NOMO-1 treated with DMSO at 0.1 percent for 48 hours (cell line): Measurements from ENCODE around the gene AANAT.
"Not testable (repeated sequence)": the region's sequence is repeated elsewhere in the genome, so short reads cannot be mapped to it uniquely, and the experiment has no call there.

Source experiments
- DNase-seq: peaks from one replicate; lab custom pipeline; 2025; ENCODE audit not compliant: unreplicated experiment; lab: John Stamatoyannopoulos, UW

The AANAT gene

DNA sequence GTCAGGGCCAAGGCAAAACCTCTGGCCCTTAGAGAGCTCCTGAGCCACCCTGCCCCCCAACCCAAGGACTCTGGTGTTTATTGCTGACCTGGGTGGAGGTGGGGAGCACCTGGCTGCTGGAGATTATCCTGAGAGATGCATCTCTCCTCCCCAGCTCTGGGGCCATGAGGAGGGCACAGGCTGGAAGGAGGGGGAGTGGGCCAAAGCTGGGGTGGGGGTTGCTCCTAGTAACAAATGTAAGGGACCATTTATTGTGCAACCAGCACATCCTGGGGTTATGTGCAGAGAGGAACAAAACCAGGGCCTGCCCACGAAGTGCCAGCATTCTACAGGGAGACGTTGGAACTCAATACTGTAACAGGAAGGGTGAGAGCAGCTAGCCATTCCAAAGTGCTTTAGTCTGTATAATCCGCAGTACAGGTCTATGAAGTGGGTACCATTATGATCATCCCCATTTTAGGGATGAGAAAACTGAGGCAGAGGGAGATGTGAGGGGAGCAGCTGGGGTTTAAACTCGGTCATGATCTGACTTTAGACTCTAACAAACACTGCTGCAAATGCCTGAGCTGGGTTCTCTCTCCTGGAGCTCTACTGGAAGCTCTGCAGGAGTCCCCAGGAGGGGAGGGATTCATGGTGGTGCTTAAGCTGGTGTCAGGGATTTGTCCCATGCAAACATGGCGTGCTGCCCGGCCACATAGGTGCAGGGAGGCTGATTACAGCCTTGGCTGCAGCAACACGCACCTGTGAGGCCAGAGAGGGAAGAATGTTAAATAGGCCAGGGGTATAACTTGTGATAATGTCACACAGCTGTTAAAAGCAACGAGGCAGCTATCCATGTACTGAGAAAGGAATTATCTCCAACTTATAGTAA lies 35.2 kb downstream of the AANAT start:
- no peak for DNase-seq

DNA sequence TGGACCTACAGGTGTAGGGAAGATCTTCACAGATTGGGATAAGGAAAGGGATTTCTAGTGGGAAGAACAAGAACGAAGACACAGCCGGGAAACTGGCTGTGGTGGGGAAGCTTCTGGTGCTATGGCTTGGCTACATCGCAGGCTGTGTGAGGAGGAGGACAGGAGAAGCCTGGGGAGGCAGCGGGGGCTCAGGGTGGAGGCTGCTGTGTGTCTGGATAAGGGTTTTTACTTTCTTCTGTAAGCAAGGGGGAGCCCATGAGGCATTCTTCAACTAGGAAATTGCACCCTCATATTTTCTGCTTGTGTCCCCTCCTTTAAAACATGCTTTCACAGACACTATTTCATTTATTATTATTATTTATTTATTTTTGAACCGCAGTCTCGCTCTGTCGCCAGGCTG lies 36.7 kb downstream of the AANAT start:
- DNase-seq, result no peak

DNA sequence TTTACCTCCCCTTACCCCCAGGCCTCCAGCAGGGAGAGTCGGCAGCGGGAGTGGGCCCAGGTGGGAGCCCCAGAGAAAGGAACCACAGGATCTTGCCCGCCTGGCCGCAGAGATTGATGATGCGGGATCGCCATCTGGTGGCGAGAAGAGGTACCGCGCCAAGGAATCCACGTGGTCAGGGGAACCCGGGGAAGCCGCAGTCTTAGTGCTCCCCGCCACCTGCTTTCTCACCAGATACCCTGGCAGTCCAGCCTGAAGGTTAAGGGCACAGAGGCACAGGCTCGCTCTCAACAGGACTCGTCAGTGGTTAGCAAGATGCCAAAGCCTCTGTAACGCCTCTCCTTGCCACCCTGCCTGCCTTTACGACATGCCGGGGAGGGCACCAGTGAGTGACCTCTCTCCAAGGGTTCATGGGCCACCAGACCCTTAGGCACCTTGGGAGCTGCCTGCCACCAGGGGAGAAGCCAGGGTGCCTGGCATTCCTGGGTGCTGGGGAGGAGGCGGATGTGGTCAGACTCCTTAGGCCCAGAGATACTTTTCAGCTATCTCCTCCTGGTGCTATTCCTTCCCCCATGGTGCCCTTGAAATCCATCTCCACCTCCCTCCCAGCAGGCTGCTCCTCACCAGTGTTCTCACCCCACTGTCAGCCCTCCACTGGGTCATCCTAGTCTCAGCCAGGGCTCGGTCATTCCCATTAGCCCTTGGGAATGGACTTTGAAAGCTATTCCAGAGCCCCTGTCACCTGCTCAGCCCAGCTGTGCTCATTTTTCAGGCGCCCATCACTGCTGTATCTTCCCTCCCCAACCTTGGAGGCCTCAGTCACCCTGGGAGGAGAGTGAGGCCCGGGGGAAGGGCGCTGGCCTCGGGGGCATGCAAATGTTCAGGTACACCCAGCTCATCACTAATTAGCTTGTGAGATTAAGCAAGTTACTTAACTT lies 39.3 kb downstream of the AANAT start:
- DNase-seq, result peak; percentile 58

DNA sequence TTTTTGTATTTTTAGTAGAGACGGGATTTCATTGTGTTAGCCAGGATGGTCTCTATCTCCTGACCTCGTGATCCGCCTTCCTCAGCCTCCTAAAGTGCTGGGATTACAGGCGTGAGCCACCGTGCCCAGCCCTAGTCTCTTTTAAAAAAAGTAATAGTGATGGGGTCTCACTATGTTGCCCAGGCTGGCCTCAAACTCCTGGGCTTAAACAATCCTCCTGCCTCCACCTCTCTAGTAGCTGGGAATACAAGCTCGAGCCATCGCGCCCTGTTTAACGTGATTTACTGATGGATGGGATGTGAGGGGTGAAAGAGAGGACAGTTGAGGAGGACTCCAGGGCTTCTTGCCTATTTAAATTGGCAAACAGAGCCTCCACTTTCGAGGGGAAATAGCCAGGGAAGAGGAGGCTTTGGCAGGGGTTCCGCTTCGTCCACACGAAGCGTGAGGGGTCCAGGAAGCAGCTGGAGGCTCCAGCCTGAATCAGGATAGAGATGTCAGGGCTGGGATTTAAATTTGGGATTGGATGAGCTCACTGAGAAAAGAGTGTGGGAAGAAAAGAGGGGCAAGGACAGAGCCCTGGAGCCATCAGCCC lies 41.2 kb downstream of the AANAT start:
- not testable (repeated sequence) for DNase-seq

DNA sequence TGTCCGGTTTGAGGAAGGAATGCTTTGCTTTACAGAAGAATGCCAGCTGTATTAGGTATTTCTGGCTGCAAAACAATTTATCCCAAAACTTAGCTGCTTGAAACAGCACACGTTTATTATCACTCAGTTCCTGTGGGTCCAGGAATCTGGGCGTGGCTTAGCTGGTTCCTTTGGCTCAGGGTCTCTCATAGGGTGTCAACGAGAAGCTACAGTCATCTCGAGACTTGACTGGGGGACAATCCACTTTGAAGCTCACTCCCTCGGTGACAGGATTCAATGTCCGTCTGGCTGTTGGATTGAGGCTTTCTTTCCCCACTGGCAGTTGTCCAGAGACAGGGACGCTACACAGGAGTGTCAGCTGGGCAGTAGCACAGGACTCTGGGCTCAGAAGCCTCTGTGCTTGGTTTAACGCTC lies 43.4 kb downstream of the AANAT start:
- no peak for DNase-seq

DNA sequence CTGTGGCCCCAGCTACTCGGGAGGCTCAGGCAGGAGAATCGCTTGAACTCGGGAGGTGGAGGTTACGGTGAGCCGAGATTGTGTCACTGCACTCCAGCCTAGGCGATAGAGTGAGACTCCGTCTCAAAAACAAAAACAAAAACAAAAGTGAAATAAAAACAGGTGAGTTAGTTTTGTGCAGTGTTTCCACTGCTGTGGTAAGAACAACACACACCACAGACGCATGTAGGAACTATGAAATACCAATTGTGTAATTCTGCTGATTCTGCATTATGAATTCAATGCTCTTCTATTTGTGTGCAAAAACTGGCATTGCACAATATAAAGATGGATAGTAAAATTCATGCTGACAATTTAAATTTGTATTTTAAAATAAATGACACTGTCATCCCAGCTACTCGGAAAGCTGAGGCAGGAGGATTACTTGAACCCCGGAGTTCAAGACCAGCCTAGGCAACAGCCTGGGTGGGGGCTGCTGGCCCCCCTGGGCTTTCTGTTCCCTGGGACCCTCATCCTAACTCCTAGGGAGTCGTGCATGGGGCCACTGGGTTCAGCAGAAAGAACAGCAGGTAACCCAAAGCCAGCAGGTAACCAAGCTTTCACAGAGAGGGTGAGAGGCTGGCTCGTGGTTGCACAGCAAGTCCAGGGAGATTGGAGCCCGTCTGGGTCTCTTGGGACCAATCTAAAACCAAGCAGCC lies 44.4 kb downstream of the AANAT start:
- DNase-seq, result peak; percentile 40

DNA sequence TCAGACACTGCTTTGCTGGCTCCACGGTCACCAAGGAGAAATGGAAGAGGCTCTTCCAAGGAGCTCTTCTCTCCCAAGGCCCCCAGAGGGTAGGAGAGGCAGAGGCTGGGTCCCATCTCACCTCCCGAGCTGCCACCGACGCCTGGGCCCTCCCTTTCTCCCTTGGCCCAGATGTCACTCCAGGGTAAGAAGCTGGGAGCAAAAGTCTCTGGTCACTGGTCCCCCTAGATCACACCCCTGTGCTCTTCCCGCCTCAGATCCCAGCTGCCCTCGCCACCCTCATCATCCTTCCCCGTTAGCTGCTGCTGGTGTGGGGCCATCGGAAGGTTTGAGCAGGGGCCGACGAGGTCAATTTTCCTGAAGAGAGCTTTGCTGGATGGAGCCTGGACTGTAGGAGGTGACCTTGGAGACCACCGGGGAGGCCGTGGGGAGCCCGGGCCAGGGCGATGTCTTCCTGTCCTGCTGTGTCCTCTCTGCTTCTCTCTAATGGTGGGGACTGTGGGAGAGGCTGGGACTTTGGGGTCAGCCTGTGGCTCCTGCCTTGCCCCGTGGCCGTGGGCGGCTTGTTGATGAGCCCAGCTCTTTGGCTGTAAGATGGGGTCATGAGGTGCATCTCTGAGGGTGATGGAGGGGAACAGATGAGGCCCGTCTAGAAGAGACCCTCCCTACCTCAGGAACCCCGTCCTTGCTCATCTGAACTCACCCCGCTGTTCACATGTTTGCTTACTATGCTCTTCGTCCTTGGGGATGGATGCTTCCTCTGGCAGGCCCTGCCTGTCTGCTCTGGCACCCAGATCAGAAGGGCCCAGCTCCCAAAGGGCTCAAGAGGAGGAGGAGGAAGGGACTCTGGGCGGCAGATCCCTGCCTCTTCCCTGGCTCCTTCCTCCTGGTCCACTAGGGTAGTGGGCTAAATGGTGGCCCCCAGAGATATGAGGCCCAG lies 45.2 kb downstream of the AANAT start:
- no peak for DNase-seq

DNA sequence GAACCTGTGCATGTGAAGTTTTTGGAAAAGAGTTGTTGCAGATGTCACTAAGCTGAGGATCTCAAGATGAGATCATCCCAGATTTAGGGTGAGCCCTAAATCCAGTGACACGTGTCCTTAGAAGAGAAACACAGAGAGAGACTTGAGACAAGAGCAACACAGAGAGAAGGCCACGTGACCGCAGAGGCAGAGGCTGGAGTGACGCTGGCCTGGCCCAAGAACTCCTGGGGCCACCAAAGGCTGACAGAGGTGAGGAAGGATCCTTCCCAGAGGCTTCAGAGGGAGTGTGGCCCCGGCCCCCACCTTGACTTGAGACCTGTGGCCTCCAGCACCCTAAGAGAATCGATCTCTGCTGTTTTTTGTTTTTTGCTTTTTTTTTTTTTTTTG lies 45.9 kb downstream of the AANAT start:
- no peak for DNase-seq

DNA sequence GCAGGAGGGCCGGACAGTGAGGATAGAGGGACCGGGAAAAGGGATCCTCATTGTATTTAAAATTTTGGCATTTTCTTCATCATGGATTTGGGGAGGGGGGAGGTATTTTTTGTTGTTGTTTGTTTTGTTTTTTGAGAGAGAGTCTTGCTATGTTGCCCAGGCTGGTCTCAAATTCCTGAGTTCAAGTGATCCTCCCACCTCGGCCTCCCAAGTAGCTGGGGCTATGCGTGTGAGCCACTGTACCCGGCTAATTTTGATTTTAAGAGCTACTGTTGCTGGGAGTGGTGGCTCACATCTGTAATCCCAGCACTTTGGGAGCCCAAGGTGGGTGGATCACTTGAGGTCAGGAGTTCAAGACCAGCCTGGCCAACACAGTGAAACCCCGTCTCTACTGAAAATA lies 47.0 kb downstream of the AANAT start:
- DNase-seq, result not testable (repeated sequence)

DNA sequence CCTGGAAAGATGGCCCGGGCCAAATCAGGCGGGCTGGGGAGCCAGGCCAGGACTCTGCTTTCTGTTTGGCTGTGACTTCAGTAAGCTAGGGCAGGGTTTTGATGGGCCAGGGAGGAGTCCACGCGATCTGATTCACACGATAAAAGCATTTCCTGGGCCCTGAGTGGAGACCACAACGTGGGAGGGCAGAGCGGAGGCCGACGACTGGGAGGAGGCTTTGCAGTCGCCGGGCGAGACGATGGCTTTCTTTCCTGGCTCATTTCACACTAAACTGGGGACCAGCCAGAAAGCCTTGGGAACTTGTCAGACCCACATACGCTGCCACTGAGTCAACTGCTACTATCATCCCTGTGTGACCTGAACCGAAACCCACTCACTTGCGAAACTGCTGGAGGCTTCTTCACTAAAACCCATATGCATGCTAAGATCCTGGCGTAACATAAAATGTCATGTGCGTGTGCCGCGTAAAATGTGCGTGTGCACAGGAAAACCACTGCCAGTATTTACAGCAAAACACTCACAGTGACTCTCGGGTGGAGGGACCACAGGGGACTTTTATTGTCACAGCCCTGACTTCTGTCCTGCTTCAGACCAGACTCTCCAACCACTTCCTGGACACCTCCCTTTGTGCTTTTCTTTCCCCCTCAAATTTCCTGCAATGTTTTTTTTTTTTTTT lies 48.0 kb downstream of the AANAT start:
- peak; percentile 37 for DNase-seq

DNA sequence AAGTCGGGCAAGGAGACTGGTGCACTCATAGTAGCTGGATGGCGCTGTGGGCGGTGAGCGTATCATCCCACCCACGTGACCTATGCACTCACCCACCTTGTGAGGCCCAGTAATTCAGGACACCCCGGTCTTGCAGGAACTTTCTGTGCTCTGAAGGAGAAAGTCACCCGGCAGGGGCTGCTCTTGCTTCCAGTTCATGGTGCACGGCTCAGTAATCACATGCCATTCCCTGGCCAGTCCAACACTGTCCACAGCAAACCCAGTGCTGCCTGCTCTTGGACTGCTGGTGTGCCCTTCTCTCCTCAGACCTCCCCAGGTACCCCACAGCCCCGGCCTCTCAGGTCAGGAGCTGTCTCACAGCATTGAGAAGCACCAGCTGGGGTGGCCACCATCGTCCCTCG lies 50.2 kb downstream of the AANAT start:
- DNase-seq, result no peak

DNA sequence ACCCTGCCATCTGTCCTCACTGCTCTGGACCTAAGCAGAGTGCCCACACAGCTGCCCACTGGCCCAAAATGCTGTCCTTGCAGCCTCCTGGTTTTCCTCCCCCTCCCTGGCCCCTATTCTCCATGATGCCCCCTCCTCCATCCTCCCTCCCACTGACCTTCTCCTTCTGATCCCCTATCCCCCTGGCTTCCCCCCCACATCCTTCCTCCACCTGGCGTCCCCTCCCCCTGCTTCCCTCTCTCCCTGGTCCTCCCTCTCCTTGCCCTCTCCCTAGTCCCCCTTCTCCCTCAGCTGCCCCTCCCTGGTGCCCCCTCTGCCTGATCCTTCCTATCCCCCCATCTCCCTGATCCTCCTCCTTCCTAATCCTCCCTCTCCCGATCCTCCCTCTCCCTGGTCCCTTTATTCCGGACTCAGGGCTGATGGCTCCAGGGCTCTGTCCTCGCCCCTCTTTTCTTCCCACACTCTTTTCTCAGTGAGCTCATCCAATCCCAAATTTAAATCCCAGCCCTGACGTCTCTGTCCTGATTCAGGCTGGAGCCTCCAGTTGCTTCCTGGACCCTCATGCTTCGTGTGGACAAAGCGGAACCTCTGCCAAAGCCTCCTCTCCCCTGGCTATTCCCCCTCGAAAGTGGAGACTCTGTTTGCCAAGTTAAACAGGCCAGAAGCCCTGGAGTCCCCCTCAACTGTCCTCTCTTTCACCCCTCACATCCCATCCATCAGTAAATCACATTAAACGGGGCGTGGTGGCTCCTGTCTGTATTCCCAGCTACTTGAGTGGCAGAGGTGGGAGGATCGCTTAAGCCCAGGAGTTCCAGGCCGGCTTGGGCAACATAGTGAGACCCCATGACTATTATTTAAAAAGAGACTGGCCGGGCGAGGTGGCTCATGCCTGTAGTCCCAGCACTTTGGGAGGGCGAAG lies 51.9 kb downstream of the AANAT start:
- DNase-seq, result no peak
